Stimulated activated effector memory CD8-positive, alpha-beta T cell treated with anti-CD3 and anti-CD28 coated beads, Interleukin-12 subunit alpha, Interleukin-12 subunit beta, amount 100 ng/mL, for 72 hours (primary cell): ENCODE results near the gene ANGPT4.

Experiments used
- ATAC-seq: fragments of 150-1000 bp; cut with Tn5 transposase; 2 replicates; pipeline ENCODE4 v1.10.0; 2021
- DNase-seq, 2 donors: peaks; one replicate each; pipeline ENCODE4 v3.0.0; 2021 to 2022; ENCODE audit warnings: low spot score in 2 of 2
- H3K27ac Mint-ChIP-seq: one replicate; pipeline ENCODE4 v1.8.0; 2022; ENCODE audit warnings: mild to moderate bottlenecking, mixed read lengths
- H3K36me3 Mint-ChIP-seq: one replicate; pipeline ENCODE4 v1.8.0; 2022; ENCODE audit warnings: mild to moderate bottlenecking, mixed read lengths
- H3K4me1 Mint-ChIP-seq: one replicate; pipeline ENCODE4 v1.8.0; 2022; ENCODE audit warnings: mixed read lengths
- H3K4me3 Mint-ChIP-seq: one replicate; pipeline ENCODE4 v1.8.0; 2022; ENCODE audit warnings: mild to moderate bottlenecking, mixed read lengths
- H3K9me3 Mint-ChIP-seq: one replicate; pipeline ENCODE4 v1.8.0; 2022; ENCODE audit warnings: mixed read lengths

ANGPT4 gene

GRCh38 chr20:916125-916799, at the start of gene ANGPT4:
ANGPT4 (minus strand) TSS chr20:916334; CDS start chr20:916214, 120 bp downstream.
- H3K9me3 Mint-ChIP-seq = no peaks in the 10 kb centered on the region
- H3K4me3 Mint-ChIP-seq = no peak within 1 kb of the TSS
- H3K4me1 Mint-ChIP-seq = peaks cover 7% of the 10 kb centered on the region
- ATAC-seq = no peak
- H3K27ac Mint-ChIP-seq = no peak within 1 kb of the TSS
- no peak for DNase-seq
- no peaks in the 10 kb centered on the region for H3K36me3 Mint-ChIP-seq

GRCh38 chr20:963795-964194, 47.7 kb upstream of the ANGPT4 start:
- ATAC-seq = no peak
- DNase-seq = no peak
- Mint-ChIP-seq H3K36me3 (no peaks in the 10 kb centered on the region), H3K4me3 (no peak overlapping the region), H3K27ac (no peak overlapping the region), H3K9me3 (no peaks in the 10 kb centered on the region), H3K4me1 (peaks cover 6% of the 10 kb centered on the region)

- Mint-ChIP-seq H3K4me3 (no peak overlapping the region), H3K9me3 (no peaks in the 10 kb centered on the region), H3K27ac (no peak overlapping the region), H3K36me3 (no peaks in the 10 kb centered on the region), H3K4me1 (peaks cover 9% of the 10 kb centered on the region)
- no peak for ATAC-seq
- DNase-seq = no peak
Measured at GRCh38 chr20:962683-963082, 46.5 kb upstream of the ANGPT4 start.

GRCh38 chr20:962223-962622, 46.1 kb upstream of the ANGPT4 start:
- no peaks in the 10 kb centered on the region for H3K9me3 Mint-ChIP-seq
- no peak overlapping the region for H3K4me3 Mint-ChIP-seq
- no peaks in the 10 kb centered on the region for H3K36me3 Mint-ChIP-seq
- DNase-seq = no peak
- H3K4me1 Mint-ChIP-seq = peaks cover 9% of the 10 kb centered on the region
- no peak overlapping the region for H3K27ac Mint-ChIP-seq
- no peak for ATAC-seq

GRCh38 chr20:961768-962167, 45.6 kb upstream of the ANGPT4 start:
- Mint-ChIP-seq H3K27ac (no peak overlapping the region), H3K9me3 (no peaks in the 10 kb centered on the region), H3K36me3 (no peaks in the 10 kb centered on the region), H3K4me3 (no peak overlapping the region), H3K4me1 (peaks cover 9% of the 10 kb centered on the region)
- DNase-seq = no peak
- no peak for ATAC-seq

GRCh38 chr20:959996-960615, 44.0 kb upstream of the ANGPT4 start:
- Mint-ChIP-seq H3K36me3 (no peaks in the 10 kb centered on the region), H3K4me3 (no peak overlapping the region), H3K9me3 (no peaks in the 10 kb centered on the region), H3K4me1 (peaks cover 13% of the 10 kb centered on the region), H3K27ac (no peak overlapping the region)
- ATAC-seq (no peak), DNase-seq (no peak)

GRCh38 chr20:958936-959815, 43.0 kb upstream of the ANGPT4 start:
- Mint-ChIP-seq H3K4me3 (no peak overlapping the region), H3K36me3 (no peaks in the 10 kb centered on the region), H3K9me3 (no peaks in the 10 kb centered on the region), H3K27ac (no peak overlapping the region), H3K4me1 (peaks cover 13% of the 10 kb centered on the region)
- no peak for ATAC-seq
- DNase-seq = no peak

GRCh38 chr20:957544-957943, 41.4 kb upstream of the ANGPT4 start:
- no peak overlapping the region for H3K27ac Mint-ChIP-seq
- H3K4me1 Mint-ChIP-seq = peaks cover 13% of the 10 kb centered on the region
- ATAC-seq = no peak
- H3K9me3 Mint-ChIP-seq = no peaks in the 10 kb centered on the region
- H3K36me3 Mint-ChIP-seq = no peaks in the 10 kb centered on the region
- no peak overlapping the region for H3K4me3 Mint-ChIP-seq
- DNase-seq = no peak

- H3K27ac Mint-ChIP-seq = no peak overlapping the region
- peak; percentile 67 to 87 for DNase-seq
- H3K4me3 Mint-ChIP-seq = no peak overlapping the region
- H3K36me3 Mint-ChIP-seq = no peaks in the 10 kb centered on the region
- ATAC-seq = peak; percentile 80
- no peaks in the 10 kb centered on the region for H3K9me3 Mint-ChIP-seq
- peaks cover 13% of the 10 kb centered on the region for H3K4me1 Mint-ChIP-seq
Measured at GRCh38 chr20:956330-956951, 40.3 kb upstream of the ANGPT4 start.

GRCh38 chr20:955656-956055, 39.5 kb upstream of the ANGPT4 start:
- Mint-ChIP-seq H3K4me1 (peaks cover 13% of the 10 kb centered on the region), H3K36me3 (no peaks in the 10 kb centered on the region), H3K4me3 (no peak overlapping the region), H3K27ac (no peak overlapping the region), H3K9me3 (no peaks in the 10 kb centered on the region)
- ATAC-seq (no peak), DNase-seq (no peak)

GRCh38 chr20:955111-955510, 39.0 kb upstream of the ANGPT4 start:
- Mint-ChIP-seq H3K27ac (no peak overlapping the region), H3K9me3 (no peaks in the 10 kb centered on the region), H3K4me1 (peaks cover 13% of the 10 kb centered on the region), H3K36me3 (no peaks in the 10 kb centered on the region), H3K4me3 (no peak overlapping the region)
- no peak for ATAC-seq
- no peak for DNase-seq

GRCh38 chr20:953742-954141, 37.6 kb upstream of the ANGPT4 start:
- peaks cover 6% of the 10 kb centered on the region for H3K4me1 Mint-ChIP-seq
- no peak overlapping the region for H3K27ac Mint-ChIP-seq
- no peak overlapping the region for H3K4me3 Mint-ChIP-seq
- DNase-seq = no peak
- ATAC-seq = no peak
- no peaks in the 10 kb centered on the region for H3K36me3 Mint-ChIP-seq
- no peaks in the 10 kb centered on the region for H3K9me3 Mint-ChIP-seq

- no peak overlapping the region for H3K27ac Mint-ChIP-seq
- DNase-seq (no peak), ATAC-seq (no peak)
- H3K36me3 Mint-ChIP-seq = no peaks in the 10 kb centered on the region
- H3K4me3 Mint-ChIP-seq = no peak overlapping the region
- no peaks in the 10 kb centered on the region for H3K9me3 Mint-ChIP-seq
- peaks cover 4% of the 10 kb centered on the region for H3K4me1 Mint-ChIP-seq
Measured at GRCh38 chr20:952196-952795, 36.2 kb upstream of the ANGPT4 start.

GRCh38 chr20:951384-952169, 35.4 kb upstream of the ANGPT4 start:
- no peak overlapping the region for H3K4me3 Mint-ChIP-seq
- no peak for ATAC-seq
- H3K4me1 Mint-ChIP-seq = peaks cover 4% of the 10 kb centered on the region
- DNase-seq = no peak
- H3K36me3 Mint-ChIP-seq = no peaks in the 10 kb centered on the region
- H3K27ac Mint-ChIP-seq = no peak overlapping the region
- H3K9me3 Mint-ChIP-seq = no peaks in the 10 kb centered on the region
